Colon (tissue), 2 donors: Measurements from ENCODE around the gene LYRM4.

Experiments used
- FAIRE-seq: peaks from 2 replicates; lab custom pipeline; 2012; peaks lifted over from hg19 to GRCh38; lab: Jason Lieb, UNC
- donor health status: control.
- donor health status: control.

LYRM4 gene

GRCh38 chr6:5146398-5146797, 114.4 kb downstream of the LYRM4 start:
- no peak for FAIRE-seq

DNA sequence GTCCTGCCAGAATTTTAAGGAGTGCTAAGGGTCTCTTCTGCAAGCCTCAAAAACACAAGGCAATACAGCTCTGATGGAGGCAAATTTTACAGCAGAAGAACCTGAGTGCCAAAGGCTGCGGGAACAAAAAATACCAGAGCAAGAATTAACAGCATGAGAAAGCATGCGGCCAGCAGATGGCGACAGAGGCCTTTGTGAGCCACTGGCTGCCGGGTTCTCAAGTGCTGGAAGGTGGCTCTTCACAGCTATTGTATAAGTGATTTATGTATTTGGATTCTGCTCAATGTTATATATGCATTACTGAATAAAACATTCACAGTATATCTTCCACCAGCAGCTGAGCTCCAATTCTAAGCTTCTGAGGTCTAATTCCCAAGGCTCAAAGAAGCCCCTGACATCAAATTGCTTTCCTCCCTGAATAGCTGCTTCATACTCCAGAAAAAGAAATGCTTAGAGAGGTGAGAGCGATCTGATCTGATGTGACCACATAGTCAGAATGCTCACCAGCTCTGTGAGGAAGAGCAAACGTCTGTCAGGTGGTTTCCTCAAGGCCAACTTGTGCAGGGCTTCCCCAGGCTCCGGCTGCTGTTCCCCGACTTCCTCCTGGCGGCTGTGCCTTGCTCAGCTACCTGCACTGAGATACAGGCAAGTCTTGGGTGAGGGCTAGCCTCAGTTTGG, 117.0 kb downstream of the LYRM4 start:
- no peak for FAIRE-seq

DNA sequence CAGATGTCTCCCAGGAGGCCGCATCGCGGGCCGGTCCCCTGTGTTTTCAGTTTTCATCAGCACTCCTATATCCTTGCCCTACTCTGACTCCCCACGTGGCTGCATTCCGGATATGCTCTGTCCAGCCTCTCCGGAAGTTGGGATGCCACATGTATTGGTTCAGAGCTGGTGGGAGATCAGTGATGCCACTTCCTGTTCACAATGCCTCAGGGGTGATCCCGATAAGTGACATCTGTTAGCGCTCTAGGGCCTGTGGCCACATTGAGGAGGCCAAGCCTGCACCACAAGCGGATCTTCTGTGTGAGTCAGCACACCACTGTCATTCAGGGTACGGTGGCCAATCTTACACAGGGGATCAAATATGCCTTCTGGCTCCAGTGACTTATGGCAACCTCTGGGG, 117.8 kb downstream of the LYRM4 start:
- no peak for FAIRE-seq

DNA sequence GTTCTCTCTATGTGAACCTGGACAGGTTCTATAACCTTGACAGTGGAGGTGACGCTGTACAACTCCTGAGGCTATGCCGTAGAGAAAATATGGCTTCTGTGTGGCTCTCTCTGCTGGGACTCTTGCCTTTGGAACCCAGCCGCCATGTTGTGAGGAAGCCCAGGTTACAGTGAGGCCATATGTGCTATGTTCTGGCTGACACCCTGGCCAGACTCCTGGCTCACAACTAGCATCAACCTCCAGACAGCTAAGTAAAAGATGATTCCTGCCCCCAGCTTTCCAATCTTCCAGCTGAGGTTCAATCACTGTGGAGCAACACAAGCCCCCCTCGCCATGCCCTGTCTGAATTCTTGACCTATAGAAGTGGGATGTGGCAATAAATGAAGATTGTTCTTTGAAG, 118.6 kb downstream of the LYRM4 start:
- no peak for FAIRE-seq

- no peak for FAIRE-seq
Measured at GRCh38 chr6:5141046-5141445, 119.7 kb downstream of the LYRM4 start.

DNA sequence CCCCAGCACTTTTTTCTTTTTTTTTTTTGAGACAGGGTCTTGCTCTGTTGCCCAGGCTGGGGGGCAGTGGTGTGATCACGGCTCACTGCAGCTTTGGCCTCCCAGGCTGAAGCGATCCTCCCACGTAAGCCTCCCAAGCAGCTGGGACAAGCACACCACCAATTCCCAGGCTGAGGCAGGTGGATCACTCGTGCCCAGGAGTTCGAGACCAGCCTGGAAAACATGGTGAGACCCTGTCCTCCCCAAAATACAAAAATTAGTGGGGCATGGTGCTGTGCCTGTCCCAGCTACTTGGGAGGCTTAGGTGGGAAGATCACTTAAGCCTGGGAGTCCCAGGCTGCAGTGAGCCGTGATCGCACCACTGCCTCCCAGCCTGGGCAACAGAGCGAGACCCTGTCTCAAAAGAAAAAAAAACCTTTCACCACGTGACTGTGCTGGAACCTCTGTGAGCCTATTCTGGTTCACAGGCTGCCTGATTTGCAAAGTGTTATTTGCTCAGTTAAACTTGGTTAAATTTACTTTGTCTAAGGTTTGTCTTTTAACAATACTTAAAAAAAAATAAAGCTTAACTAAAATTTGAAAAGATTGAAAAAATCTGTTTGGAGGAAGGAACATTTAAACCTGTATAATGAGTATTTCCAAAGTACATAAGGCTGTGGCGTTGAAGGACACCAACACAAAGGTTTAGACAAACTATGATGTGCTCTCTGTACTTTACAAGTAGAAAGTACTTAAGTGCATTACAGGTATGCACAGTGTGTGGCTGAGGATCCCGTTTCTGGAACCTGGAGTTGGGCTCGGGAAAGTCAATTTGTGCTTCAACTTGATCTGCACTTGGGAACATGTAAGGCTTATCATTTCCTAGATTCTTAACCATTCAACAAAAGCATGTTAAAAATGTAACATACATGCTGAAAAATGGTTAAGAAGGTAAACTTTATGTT, 120.7 kb downstream of the LYRM4 start:
- no peak for FAIRE-seq

DNA sequence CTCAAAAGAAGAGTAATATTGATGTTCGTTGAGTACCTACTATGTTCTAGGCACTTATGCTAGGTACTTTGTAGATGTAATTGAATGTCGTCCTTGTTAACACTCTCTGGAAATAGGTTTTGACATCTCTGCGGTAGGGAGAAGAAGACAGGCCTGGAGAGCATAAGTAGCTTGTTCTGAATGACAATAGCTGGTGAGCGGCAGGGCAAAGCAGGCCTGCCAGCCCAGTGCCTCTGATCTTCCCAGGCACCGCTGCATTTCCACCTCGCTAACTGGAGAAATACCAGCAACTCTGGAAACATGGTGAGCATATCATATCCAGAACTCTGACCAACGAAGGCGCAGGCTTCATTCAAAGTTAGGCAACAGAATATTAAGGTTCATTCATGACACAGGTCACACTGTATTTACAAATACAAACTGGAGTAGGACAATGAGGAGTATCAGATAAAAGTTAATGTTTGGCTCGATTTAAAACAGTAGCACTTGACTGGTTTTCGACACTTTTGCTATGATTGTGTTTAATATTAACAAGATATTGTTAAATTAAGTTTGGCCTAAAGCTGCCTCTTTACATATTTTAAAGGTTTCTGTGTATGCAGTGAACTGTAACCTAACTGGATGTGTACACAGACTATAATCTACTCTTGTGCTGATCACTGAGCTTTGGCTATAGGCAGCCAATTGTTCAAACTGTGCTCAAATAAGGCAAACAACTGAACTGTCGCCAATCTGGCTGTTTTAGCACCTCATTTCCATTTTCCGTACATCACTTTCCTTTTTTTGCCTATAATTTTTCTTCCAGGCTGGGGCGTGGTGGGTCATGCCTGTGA, 121.5 kb downstream of the LYRM4 start:
- FAIRE-seq, result no peak

- no peak for FAIRE-seq
Measured at GRCh38 chr6:5136851-5137250, 123.9 kb downstream of the LYRM4 start.

GRCh38 chr6:5135788-5136376, 124.9 kb downstream of the LYRM4 start:
- no peak for FAIRE-seq

- no peak for FAIRE-seq
Measured at GRCh38 chr6:5133943-5134342, 126.8 kb downstream of the LYRM4 start.

GRCh38 chr6:5132731-5133130, 128.0 kb downstream of the LYRM4 start:
- no peak for FAIRE-seq

GRCh38 chr6:5130135-5130866, 130.4 kb downstream of the LYRM4 start:
- no peak for FAIRE-seq

GRCh38 chr6:5128351-5128750, 132.4 kb downstream of the LYRM4 start:
- no peak for FAIRE-seq

DNA sequence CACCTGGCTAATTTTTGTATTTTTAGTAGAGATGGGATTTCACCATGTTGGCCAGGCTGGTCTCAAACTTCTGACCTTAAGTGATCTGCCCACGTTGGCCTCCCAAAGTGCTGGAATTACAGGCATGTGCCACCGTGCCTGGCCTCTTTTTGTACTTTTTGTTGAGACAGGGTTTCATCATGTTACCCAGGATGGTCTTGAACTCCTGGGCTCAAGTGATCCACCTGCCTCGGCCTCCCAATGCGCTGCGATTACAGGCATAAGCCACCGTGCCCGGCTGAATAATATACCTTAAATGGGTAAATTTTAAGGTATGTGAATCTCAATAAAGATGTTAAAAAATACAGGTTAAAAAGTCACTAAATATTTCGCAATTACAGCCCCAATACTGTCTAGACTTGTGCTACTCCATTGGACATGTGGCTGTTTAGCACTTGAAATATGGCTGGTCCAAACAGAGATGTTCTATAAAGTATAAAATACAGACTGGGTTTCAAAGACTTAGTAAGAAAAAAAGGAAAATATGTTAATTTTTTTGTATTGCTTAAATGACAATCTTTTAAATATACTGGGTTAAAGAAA, 133.6 kb downstream of the LYRM4 start:
- no peak for FAIRE-seq

- no peak for FAIRE-seq
Measured at GRCh38 chr6:5126214-5126613, 134.5 kb downstream of the LYRM4 start.

DNA sequence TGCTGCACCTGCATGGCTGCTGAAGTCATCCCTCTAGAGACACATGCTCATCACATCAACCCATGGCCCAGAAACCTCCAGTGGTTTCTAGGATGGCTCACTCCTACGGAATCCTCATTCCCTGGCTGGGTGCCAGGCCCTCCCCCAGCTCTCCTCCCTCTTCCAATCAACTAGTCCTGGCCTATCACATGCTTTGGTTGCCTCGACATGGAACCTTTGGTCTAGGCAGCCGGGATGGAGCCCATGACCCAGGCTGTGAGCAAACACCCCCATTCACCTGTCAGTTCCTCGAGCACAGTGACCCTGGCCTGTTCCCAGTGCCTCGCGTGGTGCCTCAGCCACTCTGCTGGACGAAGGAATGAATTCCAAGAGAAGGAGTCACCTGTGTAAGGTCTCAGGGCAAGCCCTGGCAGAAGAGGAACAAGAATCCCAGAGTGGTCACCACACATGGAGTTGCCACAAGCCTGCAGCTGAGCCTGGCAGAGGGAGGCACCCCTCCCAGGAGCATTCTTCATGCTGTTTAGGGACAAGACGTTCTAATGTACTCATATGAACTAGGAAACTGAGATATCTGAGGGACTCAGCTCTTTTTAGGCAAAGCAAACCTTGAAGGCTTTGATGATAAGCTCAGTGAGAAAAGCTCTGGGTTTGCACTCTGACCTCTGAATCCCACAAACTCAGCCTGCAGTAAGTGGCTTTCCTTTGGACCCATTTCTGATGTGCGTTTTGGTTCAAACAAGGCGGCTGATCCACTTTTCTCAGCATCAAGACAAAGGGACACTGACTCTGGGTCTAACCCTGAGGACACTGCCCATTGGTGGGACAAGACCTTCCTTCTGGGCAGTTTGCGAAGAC, 135.4 kb downstream of the LYRM4 start:
- FAIRE-seq, result no peak

GRCh38 chr6:5124526-5124925, 136.2 kb downstream of the LYRM4 start:
- no peak for FAIRE-seq

GRCh38 chr6:5123296-5124143, 137.2 kb downstream of the LYRM4 start:
- FAIRE-seq, result no peak

DNA sequence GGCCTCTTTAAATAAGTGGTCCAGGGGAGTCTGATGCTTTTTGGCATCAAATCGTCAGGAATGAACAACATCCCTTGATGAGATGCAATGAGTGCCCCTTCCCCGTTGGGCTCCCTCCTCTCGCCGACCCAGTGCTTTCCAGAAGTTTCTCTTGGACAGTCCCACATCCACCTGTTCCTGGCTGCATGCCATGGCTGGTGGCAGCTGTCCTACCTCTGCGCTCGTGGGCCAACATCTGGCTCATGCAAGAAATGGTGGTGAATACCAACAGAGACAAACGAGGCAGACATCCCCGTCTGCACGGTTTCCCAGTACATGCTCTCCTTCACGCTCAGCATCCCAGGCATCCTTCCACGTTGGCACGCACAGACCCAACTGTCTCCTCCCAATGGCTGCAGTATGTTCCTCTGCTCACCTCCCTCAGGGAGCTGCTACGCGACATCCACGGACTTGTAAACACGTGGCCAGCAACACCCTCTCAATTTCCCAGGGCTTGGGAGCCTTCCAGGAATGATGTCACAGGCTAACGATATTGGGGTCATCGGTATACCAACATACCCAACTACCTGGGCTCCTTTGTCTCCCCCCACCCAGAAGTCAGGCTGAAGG, 138.1 kb downstream of the LYRM4 start:
- FAIRE-seq, result no peak
